Activated CD8-positive, alpha-beta T cell treated with anti-CD3 and anti-CD28 coated beads for 36 hours (primary cell): ENCODE results near the gene GNL1. TPM values are rescaled to one million over a fixed set of nuclear protein-coding genes. Genes with fewer than 3 reads are reported as not detected.

Source experiments
- ATAC-seq: fragments of 200-7000 bp; cut with Tn5 transposase; one replicate; pipeline ENCODE4 v1.10.0; 2021; ENCODE audit warnings: mild to moderate bottlenecking, moderate library complexity
- CTCF ChIA-PET: fragments of 350-600 bp; sonication (Branson Sonifier 250); formaldehyde crosslinking; loops from one replicate; lab custom pipeline; 2021; ENCODE audit warnings: antibody characterized with exemption; lab: Charles Lee
- POLR2A ChIA-PET: fragments of 350-600 bp; sonication (Branson Sonifier 250); formaldehyde crosslinking; loops from one replicate; lab custom pipeline; 2021; ENCODE audit warnings: antibody characterized with exemption; lab: Charles Lee
- DNase-seq: peaks from one replicate; pipeline ENCODE4 v3.0.0-alpha.2; 2020
- H3K27ac Mint-ChIP-seq: one replicate; pipeline ENCODE4 v1.8.0; 2021; ENCODE audit warnings: mild to moderate bottlenecking, mixed read lengths
- H3K27me3 Mint-ChIP-seq: one replicate; pipeline ENCODE4 v1.8.0; 2021; ENCODE audit warnings: mixed read lengths
- H3K36me3 Mint-ChIP-seq: one replicate; pipeline ENCODE4 v1.8.0; 2021; ENCODE audit warnings: low read depth, mixed read lengths
- H3K4me1 Mint-ChIP-seq: one replicate; pipeline ENCODE4 v1.8.0; 2021; ENCODE audit warnings: low read depth, mixed read lengths
- H3K4me3 Mint-ChIP-seq: one replicate; pipeline ENCODE4 v1.8.0; 2021; ENCODE audit warnings: mild to moderate bottlenecking, moderate library complexity, mixed read lengths
- H3K9me3 Mint-ChIP-seq: one replicate; pipeline ENCODE4 v1.8.0; 2021; ENCODE audit warnings: mixed read lengths
- intact Hi-C: fragments of 100-400 bp; cut with micrococcal nuclease; formaldehyde crosslinking; loops from one replicate; pipeline ENCODE4 v1.10.0; 2022
- total RNA-seq, 2 experiments: library from RNA; stranded (reverse); gene quantifications; one replicate each; pipeline ENCODE4 v1.2.3, GENCODE V29; 2021
- TF ChIP-seq, protein P1 (sequence below): fragments of 200-600 bp; IDR thresholded peaks from one replicate; pipeline ENCODE4 v1.8.0; 2022; ENCODE audit warnings: antibody characterized with exemption, mild to moderate bottlenecking

Gene GNL1
- total RNA-seq, 2 experiments from 2014 or later = 107 to 122 TPM

DNA sequence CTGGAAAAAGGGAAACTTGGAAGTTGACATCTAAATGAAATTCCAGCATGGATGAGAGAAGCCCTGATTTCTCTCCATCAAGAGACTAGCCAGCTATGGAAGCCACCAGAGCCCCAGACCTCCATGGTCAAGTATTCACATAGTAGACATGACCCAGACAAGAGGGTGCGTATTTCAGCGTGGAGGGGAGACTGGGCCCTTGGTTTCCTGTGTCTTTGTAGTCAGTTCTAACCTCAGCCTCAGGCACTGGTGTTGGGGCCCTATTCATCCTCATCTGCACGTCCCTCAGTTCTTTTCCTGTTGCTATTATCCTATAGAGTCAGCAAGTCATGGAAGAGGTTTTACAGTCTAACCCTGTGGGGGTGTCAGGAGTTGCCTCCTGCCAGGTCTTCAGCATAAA, 12.5 kb downstream of the GNL1 start:
- Mint-ChIP-seq H3K27me3 (no peaks in the 10 kb centered on the region), H3K4me1 (peaks cover 30% of the 10 kb centered on the region), H3K9me3 (no peaks in the 10 kb centered on the region), H3K27ac (peak overlapping the region; percentile 71), H3K36me3 (peaks cover 14% of the 10 kb centered on the region), H3K4me3 (no peak overlapping the region)
- ChIA-PET CTCF (interaction anchor here (0.6 to 21.7 kb wide), 21 partner anchors 8 to 582 kb away, joined by 3 to 515 read pairs (median 20); partner anchors contain the start of genes MRPS18B, PPP1R10 and PRR3), POLR2A (interaction anchor here (0.7 to 7.8 kb wide), 8 partner anchors 12 to 555 kb away, joined by 3 to 99 read pairs (median 4); partner anchors contain the start of genes GNL1 and PRR3)
- ATAC-seq (peak; percentile 40), DNase-seq (peak; percentile 53)
- TF ChIP-seq, protein P1, sequence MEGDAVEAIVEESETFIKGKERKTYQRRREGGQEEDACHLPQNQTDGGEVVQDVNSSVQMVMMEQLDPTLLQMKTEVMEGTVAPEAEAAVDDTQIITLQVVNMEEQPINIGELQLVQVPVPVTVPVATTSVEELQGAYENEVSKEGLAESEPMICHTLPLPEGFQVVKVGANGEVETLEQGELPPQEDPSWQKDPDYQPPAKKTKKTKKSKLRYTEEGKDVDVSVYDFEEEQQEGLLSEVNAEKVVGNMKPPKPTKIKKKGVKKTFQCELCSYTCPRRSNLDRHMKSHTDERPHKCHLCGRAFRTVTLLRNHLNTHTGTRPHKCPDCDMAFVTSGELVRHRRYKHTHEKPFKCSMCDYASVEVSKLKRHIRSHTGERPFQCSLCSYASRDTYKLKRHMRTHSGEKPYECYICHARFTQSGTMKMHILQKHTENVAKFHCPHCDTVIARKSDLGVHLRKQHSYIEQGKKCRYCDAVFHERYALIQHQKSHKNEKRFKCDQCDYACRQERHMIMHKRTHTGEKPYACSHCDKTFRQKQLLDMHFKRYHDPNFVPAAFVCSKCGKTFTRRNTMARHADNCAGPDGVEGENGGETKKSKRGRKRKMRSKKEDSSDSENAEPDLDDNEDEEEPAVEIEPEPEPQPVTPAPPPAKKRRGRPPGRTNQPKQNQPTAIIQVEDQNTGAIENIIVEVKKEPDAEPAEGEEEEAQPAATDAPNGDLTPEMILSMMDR = no peak
- intact Hi-C loops = no loop called here

DNA sequence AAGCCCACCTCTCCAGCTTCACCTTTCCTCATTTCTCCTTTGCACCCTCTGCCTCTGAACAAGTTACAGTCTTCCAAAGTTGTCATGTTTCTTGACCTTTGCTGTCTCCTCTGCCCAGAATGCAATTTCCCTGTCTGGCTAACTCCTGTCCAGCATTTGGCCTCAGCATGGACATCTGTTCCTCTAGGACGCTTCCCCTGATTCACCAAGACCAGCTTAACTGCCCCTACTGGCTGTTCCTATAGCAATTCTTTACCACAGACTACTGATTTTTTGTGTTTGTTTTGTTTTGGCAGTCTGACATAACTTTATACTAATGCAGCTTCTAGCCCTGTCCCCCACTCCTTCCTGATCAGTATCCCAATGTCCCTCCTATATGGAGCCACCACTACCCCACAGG, 13.4 kb downstream of the GNL1 start:
- H3K27ac Mint-ChIP-seq = peak overlapping the region; percentile 77
- H3K9me3 Mint-ChIP-seq = no peaks in the 10 kb centered on the region
- intact Hi-C loops = no loop called here
- peaks cover 33% of the 10 kb centered on the region for H3K4me1 Mint-ChIP-seq
- H3K4me3 Mint-ChIP-seq = peak overlapping the region; percentile 71
- no peaks in the 10 kb centered on the region for H3K27me3 Mint-ChIP-seq
- DNase-seq (no peak), ATAC-seq (no peak)
- TF ChIP-seq, protein P1 = peak; percentile 27
- POLR2A ChIA-PET = interaction anchor here (0.9 to 7.8 kb wide), 11 partner anchors 12 to 58 kb away, joined by 3 to 99 read pairs (median 11); partner anchors contain the start of genes GNL1 and PRR3
- CTCF ChIA-PET = interaction anchor here (1.0 to 21.7 kb wide), 23 partner anchors 10 to 551 kb away, joined by 3 to 515 read pairs (median 17); partner anchors contain the start of genes ABCF1, GNL1 and PRR3
- H3K36me3 Mint-ChIP-seq = peaks cover 7% of the 10 kb centered on the region

DNA sequence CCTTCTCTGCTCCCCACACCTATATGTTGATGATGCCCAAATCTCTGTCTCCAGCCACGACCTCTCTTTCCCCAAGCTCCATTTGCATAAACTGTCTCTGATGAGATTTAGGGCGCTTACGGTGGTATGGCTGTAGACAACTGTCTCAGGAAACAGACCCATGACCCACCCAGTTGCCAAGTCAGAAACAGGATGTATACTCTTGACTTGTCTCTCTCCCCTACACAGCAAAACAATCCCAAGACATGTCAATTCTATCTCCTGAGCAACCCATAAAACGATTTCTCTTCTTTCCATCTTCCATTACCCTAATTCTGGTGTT, 13.9 kb downstream of the GNL1 start:
- ATAC-seq (peak; percentile 48), DNase-seq (peak; percentile 28)
- peaks cover 7% of the 10 kb centered on the region for H3K36me3 Mint-ChIP-seq
- TF ChIP-seq, protein P1 = no peak
- ChIA-PET POLR2A (interaction anchor here (0.6 to 7.8 kb wide), 12 partner anchors 11 to 897 kb away, joined by 3 to 99 read pairs (median 9); partner anchors contain the start of genes GNL1 and PRR3), CTCF (interaction anchor here (0.8 to 21.7 kb wide), 27 partner anchors 11 to 552 kb away, joined by 3 to 515 read pairs (median 13); partner anchors contain the start of genes ABCF1, GNL1, PRR3 and VARS2)
- peaks cover 36% of the 10 kb centered on the region for H3K4me1 Mint-ChIP-seq
- intact Hi-C loops = no loop called here
- peak overlapping the region; percentile 71 for H3K4me3 Mint-ChIP-seq
- H3K27me3 Mint-ChIP-seq = no peaks in the 10 kb centered on the region
- H3K9me3 Mint-ChIP-seq = no peaks in the 10 kb centered on the region
- peak overlapping the region; percentile 77 for H3K27ac Mint-ChIP-seq

DNA sequence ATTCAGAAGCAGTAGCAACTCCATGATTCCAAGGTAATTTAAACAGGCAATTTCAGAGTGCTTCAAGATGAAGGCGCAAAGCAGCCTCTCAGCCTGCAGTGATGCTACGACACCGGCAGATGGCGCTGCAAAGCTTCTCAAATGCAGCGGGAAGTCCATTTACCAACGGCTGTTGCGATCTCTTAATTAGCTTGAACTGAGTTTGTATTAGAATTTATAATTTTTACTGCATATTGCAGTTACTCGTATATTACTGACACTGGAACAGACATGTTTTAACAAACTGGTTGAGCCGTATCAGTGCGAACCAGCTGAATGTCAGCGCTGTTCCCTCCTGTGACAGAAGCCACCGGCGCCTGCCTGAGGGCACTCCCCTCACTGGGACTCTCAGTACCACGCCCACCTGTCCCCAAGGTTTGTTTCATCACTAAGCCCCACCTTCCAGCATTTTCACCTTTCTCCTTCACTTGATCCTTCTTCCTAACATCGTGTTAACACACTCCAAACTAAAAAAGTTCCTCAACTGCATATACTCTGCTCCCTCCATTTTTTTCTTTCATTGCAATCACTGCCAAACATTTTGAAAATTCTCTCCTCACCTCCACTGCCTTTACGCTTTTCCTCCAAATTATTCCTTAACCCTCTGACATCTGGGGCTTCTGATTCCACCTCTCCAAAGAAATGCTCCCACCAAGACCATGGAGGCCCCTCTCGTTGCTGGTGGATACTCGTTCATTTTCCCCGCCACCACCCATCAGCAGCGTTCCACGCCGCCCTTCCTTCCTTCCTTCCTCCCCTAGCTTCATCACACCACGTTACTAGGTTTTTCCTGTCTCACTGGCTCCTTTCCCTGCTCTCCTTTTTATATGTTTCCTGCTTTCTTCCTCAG, 14.5 kb downstream of the GNL1 start:
- CTCF ChIA-PET = interaction anchor here (0.6 to 21.7 kb wide), 53 partner anchors 12 to 552 kb away, joined by 3 to 515 read pairs (median 6); partner anchors contain the start of genes ABCF1, GNL1, PRR3 and VARS2
- Mint-ChIP-seq H3K4me3 (peak overlapping the region; percentile 71), H3K36me3 (peaks cover 6% of the 10 kb centered on the region), H3K27ac (peak overlapping the region; percentile 77), H3K9me3 (no peaks in the 10 kb centered on the region), H3K27me3 (no peaks in the 10 kb centered on the region), H3K4me1 (peaks cover 36% of the 10 kb centered on the region)
- intact Hi-C loops = loop anchor here (2.0 kb wide), 1 partner anchor 55 kb away; no protein-coding TSS in a partner anchor
- DNase-seq (peak; percentile 85), ATAC-seq (peak; percentile 75)
- TF ChIP-seq, protein P1 = peak; percentile 98
- POLR2A ChIA-PET = interaction anchor here (0.6 to 7.8 kb wide), 16 partner anchors 9 to 897 kb away, joined by 3 to 99 read pairs (median 7); partner anchors contain the start of genes GNL1, MRPS18B, PPP1R10 and PRR3
